PFSK-1 (cell line): Measurements from ENCODE around the gene PACSIN1.

Experiments
- FOXP2 ChIP-seq: optimal IDR thresholded peaks from 2 replicates; pipeline ENCODE3; 2011; ENCODE audit warnings: borderline replicate concordance, control low read depth, inconsistent platforms; ENCODE audit not compliant: insufficient read depth; ENCODE audit errors: extremely low read length, extremely low read depth
- POLR2AphosphoS5 ChIP-seq: IDR thresholded peaks from 2 replicates; pipeline ENCODE4 v1.6.1; 2012; ENCODE audit warnings: low read depth, mild to moderate bottlenecking, control low read depth, low read length, moderate library complexity
- REST ChIP-seq, 2 experiments: IDR thresholded peaks; 2 replicates each; pipeline versions ENCODE4 v1.6.1 to v1.8.0; 2011 to 2012; ENCODE audit warnings: low read depth in 2 of 2, low read length in 2 of 2, control low read depth in 1 of 2, inconsistent platforms in 1 of 2, mild to moderate bottlenecking in 1 of 2, moderate library complexity in 1 of 2; ENCODE audit not compliant: insufficient read depth in 1 of 2
- SIN3A ChIP-seq: IDR thresholded peaks from 2 replicates; pipeline ENCODE4 v1.6.1; 2012; ENCODE audit warnings: mild to moderate bottlenecking, low read length, moderate library complexity, borderline replicate concordance; ENCODE audit not compliant: insufficient read depth
- TAF1 ChIP-seq: IDR thresholded peaks from 2 replicates; pipeline ENCODE4 v1.6.1; 2012; ENCODE audit warnings: low read length, control low read depth, borderline replicate concordance; ENCODE audit not compliant: insufficient read depth

Gene PACSIN1

GRCh38 chr6:34552620-34553019, 86.7 kb downstream of the PACSIN1 start:
- TF ChIP-seq SIN3A = no peak
- no peak for TF ChIP-seq POLR2AphosphoS5
- TF ChIP-seq REST (IDR thresholded peaks at IDR 0.05; ENCODE audit: insufficient read depth in 1 of 2, low read depth in 2 of 2, low read length in 2 of 2) = no peak
- no peak for TF ChIP-seq TAF1
- TF ChIP-seq FOXP2 = no peak

GRCh38 chr6:34553146-34553545, 87.3 kb downstream of the PACSIN1 start:
- TF ChIP-seq TAF1 = no peak

GRCh38 chr6:34553750-34554149, 87.9 kb downstream of the PACSIN1 start:
- TF ChIP-seq SIN3A (no peak), FOXP2 (no peak), TAF1 (no peak), REST (IDR thresholded peaks at IDR 0.05; ENCODE audit: insufficient read depth in 1 of 2, low read depth in 2 of 2, low read length in 2 of 2) (no peak), POLR2AphosphoS5 (no peak)

- TF ChIP-seq REST (IDR thresholded peaks at IDR 0.05; ENCODE audit: insufficient read depth in 1 of 2, low read depth in 2 of 2, low read length in 2 of 2) (no peak), TAF1 (no peak), FOXP2 (no peak), SIN3A (no peak), POLR2AphosphoS5 (no peak)
Observed at GRCh38 chr6:34554291-34555006, 88.6 kb downstream of the PACSIN1 start.

- TF ChIP-seq REST (IDR thresholded peaks at IDR 0.05; ENCODE audit: insufficient read depth in 1 of 2, low read depth in 2 of 2, low read length in 2 of 2) (no peak), SIN3A (no peak), POLR2AphosphoS5 (no peak), FOXP2 (no peak), TAF1 (no peak)
Observed at GRCh38 chr6:34555007-34555322, 89.1 kb downstream of the PACSIN1 start.
